OCI-LY3 (cell line): ENCODE data around the gene NTSR2.

Experiments
- H2AFZ ChIP-seq: fragments of 200-600, 300-600 bp; shearing (Covaris generic); 2 replicates; pipeline ENCODE4 v1.6.0; 2014; ENCODE audit warnings: antibody characterized with exemption, low read depth, low read length
- H3K27ac ChIP-seq: fragments of 200-600, 300-600 bp; sonication (generic); 2 replicates; pipeline ENCODE4 v1.5.1; 2014; ENCODE audit warnings: mild to moderate bottlenecking, low read length, moderate library complexity, mixed read lengths
- H3K27me3 ChIP-seq: fragments of 200-600, 300-600 bp; sonication (generic); 2 replicates; pipeline ENCODE4 v1.6.1; 2014; ENCODE audit warnings: low read depth, low read length, mixed read lengths
- H3K36me3 ChIP-seq: fragments of 200-600, 300-600 bp; sonication (generic); replicated peaks from 2 replicates; pipeline ENCODE3; 2014; ENCODE audit warnings: low read depth, low read length, mixed read lengths
- H3K4me1 ChIP-seq: fragments of 300-600, 200-600 bp; sonication (generic); 2 replicates; pipeline ENCODE4 v1.6.1; 2014; ENCODE audit warnings: low read length, mixed read lengths
- H3K4me2 ChIP-seq: fragments of 200-600, 300-600 bp; sonication (generic); 2 replicates; pipeline ENCODE4 v1.6.1; 2014; ENCODE audit warnings: low read length, mixed read lengths
- H3K4me3 ChIP-seq: fragments of 300-600, 200-600 bp; sonication (generic); 2 replicates; pipeline ENCODE4 v1.5.1; 2014; ENCODE audit warnings: antibody characterized with exemption, mild to moderate bottlenecking, low read length, moderate library complexity
- H3K79me2 ChIP-seq: fragments of 300-600, 200-600 bp; shearing (Covaris generic); 2 replicates; pipeline ENCODE4 v1.6.1; 2014; ENCODE audit warnings: mild to moderate bottlenecking, low read length, mixed read lengths
- H3K9ac ChIP-seq: fragments of 300-600, 200-600 bp; shearing (Covaris generic); 2 replicates; pipeline ENCODE4 v1.6.0; 2014; ENCODE audit warnings: mild to moderate bottlenecking, low read length, moderate library complexity
- H3K9me3 ChIP-seq: fragments of 200-600, 300-600 bp; shearing (Covaris generic); 2 replicates; pipeline ENCODE4 v1.6.1; 2014; ENCODE audit warnings: low read length, mixed read lengths; ENCODE audit not compliant: insufficient read depth
- H4K20me1 ChIP-seq: fragments of 200-600, 300-600 bp; sonication (generic); 2 replicates; pipeline ENCODE4 v1.6.1; 2016; ENCODE audit warnings: low read length, mixed read lengths; ENCODE audit not compliant: insufficient read depth
- CTCF ChIP-seq: fragments of 200-600, 300-600 bp; sonication (generic); IDR thresholded peaks from 2 replicates; pipeline ENCODE4 v1.5.1; 2014; ENCODE audit warnings: antibody characterized with exemption, low read length, low read depth
- EZH2phosphoT487 ChIP-seq: fragments of 200-600 bp; shearing (Covaris generic); IDR thresholded peaks from 2 replicates; pipeline ENCODE4 v1.6.1; 2018; ENCODE audit warnings: antibody characterized with exemption, mixed run types, low read depth

Gene NTSR2

GRCh38 chr2:11669454-11670291 lies at the start of gene NTSR2:
Gene NTSR2, minus strand, starts transcription at chr2:11670195. Its CDS starts 66 bp downstream, at chr2:11670129.
- Histone ChIP-seq H3K4me3 (no peak within 1 kb of the TSS), H3K27ac (no peak within 1 kb of the TSS), H4K20me1 (no peaks in the 10 kb centered on the region), H3K36me3 (no peaks in the 10 kb centered on the region), H3K9me3 (no peaks in the 10 kb centered on the region), H2AFZ (no peak within 1 kb of the TSS), H3K4me1 (peaks cover 16% of the 10 kb centered on the region), H3K4me2 (no peak within 1 kb of the TSS), H3K79me2 (no peaks in the 10 kb centered on the region), H3K27me3 (no peaks in the 10 kb centered on the region), H3K9ac (no peak within 1 kb of the TSS)
- TF ChIP-seq CTCF = no peak
- no peak for TF ChIP-seq EZH2phosphoT487

DNA sequence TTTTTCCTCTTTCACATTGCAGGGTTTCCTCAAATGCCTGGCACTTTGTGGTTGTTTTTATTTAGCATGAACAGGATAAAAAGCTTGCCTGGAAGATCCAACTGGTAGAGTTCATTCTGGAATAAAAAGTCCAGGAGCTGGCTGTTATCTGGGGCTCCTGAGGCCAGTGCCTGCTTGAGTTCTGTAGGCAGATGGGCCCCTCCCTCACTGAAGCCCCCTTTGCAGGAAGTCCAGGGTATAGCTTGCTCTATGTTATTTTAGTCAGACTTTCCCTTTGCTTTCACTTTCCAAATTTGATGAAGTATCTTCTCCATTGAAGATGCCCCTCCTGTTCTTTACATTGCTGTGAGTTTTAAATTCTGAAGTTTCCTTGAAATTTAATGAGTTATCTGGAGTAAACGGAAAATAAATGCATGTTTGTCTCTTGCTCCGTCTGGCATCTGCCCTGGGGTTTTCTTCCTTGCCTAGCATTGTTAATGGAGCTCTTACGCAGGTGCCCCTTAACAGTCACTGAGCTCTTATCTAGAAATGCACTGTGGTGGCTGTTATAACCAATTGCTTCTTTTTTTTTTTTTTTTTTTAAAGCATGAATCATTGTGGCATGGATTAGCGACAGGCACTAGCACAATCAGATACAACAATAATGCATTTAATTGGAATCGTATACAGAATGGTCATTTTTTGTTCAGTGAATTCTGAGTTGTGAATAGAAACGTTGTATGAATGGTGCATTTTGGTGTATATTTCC lies 49.4 kb upstream of the NTSR2 start:
- peak overlapping the region; percentile 67 for H3K4me2 ChIP-seq
- H3K4me1 ChIP-seq = peaks cover 14% of the 10 kb centered on the region
- no peak overlapping the region for H2AFZ ChIP-seq
- no peak overlapping the region for H3K9ac ChIP-seq
- no peak overlapping the region for H3K27ac ChIP-seq
- TF ChIP-seq EZH2phosphoT487 (no peak), CTCF (no peak)
- no peaks in the 10 kb centered on the region for H3K36me3 ChIP-seq
- H3K27me3 ChIP-seq = peaks cover 42% of the 10 kb centered on the region
- no peaks in the 10 kb centered on the region for H3K9me3 ChIP-seq
- peak overlapping the region; percentile 61 for H3K4me3 ChIP-seq
- H3K79me2 ChIP-seq = no peaks in the 10 kb centered on the region
- no peaks in the 10 kb centered on the region for H4K20me1 ChIP-seq

DNA sequence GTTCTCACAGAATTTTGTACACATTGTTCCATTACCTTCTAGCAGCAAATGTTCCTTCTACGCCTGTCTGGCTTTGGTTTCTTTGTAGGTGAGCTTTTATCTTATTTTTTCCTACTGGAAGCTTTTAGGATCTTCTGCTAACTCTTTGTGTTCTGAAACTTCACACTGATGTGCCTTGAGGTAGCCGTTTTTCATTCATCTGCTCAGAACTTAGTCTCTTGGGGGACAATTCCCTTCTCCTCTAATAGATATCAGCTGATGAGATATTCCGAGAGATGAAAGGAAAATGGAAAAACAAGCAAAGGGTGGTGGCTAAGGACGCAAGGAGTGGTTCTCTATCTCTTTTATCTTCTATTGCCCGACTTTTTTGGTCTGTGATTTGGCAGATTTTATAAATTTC lies 48.6 kb upstream of the NTSR2 start:
- H3K9me3 ChIP-seq = no peaks in the 10 kb centered on the region
- H3K9ac ChIP-seq = no peak overlapping the region
- H3K79me2 ChIP-seq = no peaks in the 10 kb centered on the region
- TF ChIP-seq CTCF (no peak), EZH2phosphoT487 (no peak)
- no peak overlapping the region for H2AFZ ChIP-seq
- no peak overlapping the region for H3K4me3 ChIP-seq
- peaks cover 38% of the 10 kb centered on the region for H3K27me3 ChIP-seq
- no peaks in the 10 kb centered on the region for H4K20me1 ChIP-seq
- H3K4me1 ChIP-seq = peaks cover 14% of the 10 kb centered on the region
- no peak overlapping the region for H3K4me2 ChIP-seq
- no peak overlapping the region for H3K27ac ChIP-seq
- H3K36me3 ChIP-seq = no peaks in the 10 kb centered on the region

DNA sequence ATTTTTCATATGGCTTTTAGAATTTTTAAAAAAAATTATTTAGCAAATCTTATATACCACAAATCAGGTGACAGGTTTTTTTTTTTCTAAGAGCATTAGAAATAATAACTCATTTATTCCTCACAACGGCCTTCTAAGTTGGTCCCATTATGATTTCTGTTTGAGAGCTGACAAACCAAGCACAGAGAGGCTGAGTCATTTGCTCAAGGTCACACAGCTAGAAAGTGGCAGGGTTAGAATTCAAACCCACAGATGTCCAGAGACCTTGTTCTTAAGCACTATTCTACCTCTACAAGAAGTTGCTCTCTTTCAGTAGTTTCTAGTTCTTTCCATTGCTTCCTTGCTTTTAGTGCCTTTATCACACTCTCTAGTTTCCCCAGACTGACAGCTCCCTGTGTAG lies 47.6 kb upstream of the NTSR2 start:
- Histone ChIP-seq H3K27ac (no peak overlapping the region), H3K9ac (no peak overlapping the region), H3K27me3 (peaks cover 33% of the 10 kb centered on the region), H3K4me2 (no peak overlapping the region), H4K20me1 (no peaks in the 10 kb centered on the region), H3K4me1 (peaks cover 14% of the 10 kb centered on the region), H3K79me2 (no peaks in the 10 kb centered on the region), H2AFZ (no peak overlapping the region), H3K9me3 (no peaks in the 10 kb centered on the region), H3K4me3 (no peak overlapping the region), H3K36me3 (no peaks in the 10 kb centered on the region)
- TF ChIP-seq EZH2phosphoT487 = no peak
- TF ChIP-seq CTCF = no peak
